GM18909 (cell line): ENCODE data around the gene INKA2.

ENCODE experiments used
- ATAC-seq: cut with Tn5 transposase; IDR thresholded peaks from one replicate; pipeline ENCODE4 v1.9.1; 2021; ENCODE audit warnings: mild to moderate bottlenecking; ENCODE audit not compliant: unreplicated experiment, poor library complexity

The INKA2 gene

GRCh38 chr1:111739194-111739924, at the start of gene INKA2:
Gene INKA2 (minus strand): TSS chr1:111739395. CDS start chr1:111739242, 153 bp downstream.
- ATAC-seq: peak; percentile 82

GRCh38 chr1:111786669-111787207, 47.5 kb upstream of the INKA2 start:
- no peak for ATAC-seq

DNA sequence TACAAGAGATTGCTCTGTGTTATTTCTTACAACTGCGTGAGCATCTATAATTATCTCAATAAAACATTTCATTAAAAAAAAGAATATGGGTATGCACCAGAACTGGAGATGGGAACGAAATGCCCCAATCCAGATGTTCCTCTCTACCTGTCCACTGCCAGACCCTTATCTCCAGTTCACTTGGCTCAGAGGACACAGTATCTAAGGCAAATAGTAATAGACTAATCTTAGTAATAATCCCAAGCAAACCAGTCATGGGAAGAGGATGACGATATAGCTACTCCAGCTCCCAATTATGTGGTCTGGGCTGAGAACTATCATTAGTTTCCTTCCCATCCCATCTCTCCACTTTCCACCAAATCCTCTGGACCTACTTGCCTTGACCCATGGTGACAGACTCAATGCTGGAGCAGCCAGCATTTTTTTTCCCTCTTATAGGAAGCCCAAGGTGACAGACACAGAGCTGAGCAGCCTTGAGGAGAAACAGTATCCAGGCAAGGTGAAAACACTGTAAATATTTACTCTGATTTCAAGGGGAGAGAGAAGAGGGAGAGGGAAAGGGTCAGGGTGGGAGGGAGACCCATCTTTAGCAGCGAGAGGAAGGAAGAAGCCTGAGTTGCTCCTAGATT, 45.2 kb upstream of the INKA2 start:
- ATAC-seq: no peak

- ATAC-seq: no peak
These were observed 40.4 kb upstream of the INKA2 start for GRCh38 chr1:111779546-111779945.

- ATAC-seq: no peak
These were observed 39.4 kb upstream of the INKA2 start for GRCh38 chr1:111778541-111779051.

GRCh38 chr1:111778066-111778465, 38.9 kb upstream of the INKA2 start:
- no peak for ATAC-seq

DNA sequence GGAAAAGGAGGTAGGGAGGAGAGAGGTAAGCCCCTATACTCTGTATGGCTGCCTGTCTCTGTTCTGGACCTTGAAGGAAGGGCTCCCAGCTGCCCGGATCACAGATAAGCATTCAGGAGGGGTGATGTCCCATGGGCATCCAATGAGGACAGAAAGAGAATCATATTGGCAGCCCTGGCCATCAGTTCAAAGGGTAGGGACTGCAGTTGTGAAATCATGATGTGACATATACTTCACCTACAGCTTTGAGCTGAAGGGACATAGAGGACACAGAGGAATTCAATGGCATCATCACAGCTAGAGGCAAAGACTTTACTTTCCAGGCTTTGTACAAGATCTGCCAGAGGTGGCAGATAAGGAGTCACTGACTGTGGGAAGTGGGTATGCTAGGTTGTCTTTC, 38.1 kb upstream of the INKA2 start:
- no peak for ATAC-seq

DNA sequence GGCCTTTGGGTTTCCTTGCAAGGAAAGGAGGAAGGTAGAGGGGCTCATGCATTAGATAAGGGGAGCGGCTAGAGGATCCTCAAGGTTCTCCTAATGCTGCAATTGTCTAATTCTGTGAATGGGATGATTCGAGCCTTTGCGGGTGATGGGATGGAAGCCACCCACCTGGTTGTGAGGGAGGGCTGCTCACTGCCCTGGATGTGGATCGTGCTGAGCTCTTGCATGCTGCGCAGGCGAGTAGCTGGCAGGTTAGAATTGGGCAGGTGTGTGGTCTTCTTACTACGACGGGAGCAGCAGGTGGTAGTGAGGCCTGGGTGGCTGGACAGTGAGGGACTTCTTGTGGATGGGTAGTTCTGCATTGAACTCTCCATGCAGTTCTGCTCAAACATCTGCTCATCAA, 37.7 kb upstream of the INKA2 start:
- no peak for ATAC-seq

DNA sequence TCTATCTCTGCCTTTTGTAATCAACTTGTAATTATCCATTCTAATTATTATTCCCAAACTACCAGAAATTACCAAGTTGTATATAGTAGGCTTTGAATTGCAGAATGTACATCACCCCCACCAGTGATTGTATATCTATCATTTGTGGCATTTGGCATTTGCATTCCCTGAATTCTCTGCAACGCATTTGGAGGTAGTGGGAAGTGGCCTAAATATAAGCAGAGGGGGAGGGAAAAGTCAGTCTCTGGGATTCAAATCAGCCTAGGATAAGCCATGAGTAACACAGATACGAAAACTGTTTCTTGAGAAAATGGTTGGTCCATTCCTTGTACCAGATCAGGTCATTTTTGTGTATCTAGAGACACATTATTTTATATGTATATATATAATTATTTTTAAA, 37.2 kb upstream of the INKA2 start:
- no peak for ATAC-seq

DNA sequence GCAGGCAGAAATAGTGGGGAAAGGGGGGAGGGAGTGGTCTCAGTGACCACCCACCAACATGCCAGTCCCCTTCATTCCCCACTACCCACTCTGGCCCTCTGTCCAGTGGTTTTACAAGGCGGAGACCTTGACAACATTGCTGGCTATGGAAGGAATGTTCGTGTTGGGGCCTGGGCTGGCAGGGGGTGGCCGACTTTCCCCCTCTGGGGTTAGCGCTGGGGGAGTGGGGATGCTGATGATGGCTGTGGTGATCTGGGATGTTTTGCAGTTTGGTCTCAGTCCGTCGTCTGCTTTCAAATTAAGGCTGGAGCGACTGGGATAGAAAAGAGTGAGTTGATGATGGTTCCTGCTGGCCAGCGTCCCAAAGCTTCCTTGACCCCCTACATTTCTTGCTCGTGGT, 36.8 kb upstream of the INKA2 start:
- no peak for ATAC-seq

DNA sequence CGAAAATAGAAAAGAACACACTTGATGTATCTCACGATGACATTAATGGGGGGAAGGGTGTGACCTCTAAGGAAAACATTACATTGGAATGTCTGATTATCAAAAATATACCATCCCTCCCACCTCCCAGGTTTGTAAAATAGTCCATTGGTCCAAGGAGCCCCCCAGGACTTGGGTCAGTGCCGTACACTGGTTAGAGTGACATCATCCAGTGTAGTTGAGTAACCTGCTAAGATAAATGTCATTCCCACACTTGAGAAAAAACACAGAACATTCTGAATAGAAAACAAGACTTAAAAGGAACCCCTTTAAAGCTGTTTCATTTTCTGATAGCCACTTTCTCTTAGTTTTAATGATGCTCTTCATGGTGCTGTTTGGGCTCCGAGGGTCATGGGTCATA, 31.7 kb upstream of the INKA2 start:
- ATAC-seq: no peak

GRCh38 chr1:111769517-111770146, 30.4 kb upstream of the INKA2 start:
- ATAC-seq: no peak

- ATAC-seq: no peak
These were observed 29.4 kb upstream of the INKA2 start for GRCh38 chr1:111768625-111769024.

- ATAC-seq: no peak
These were observed 28.8 kb upstream of the INKA2 start for GRCh38 chr1:111768023-111768422.

- no peak for ATAC-seq
These were observed 23.1 kb upstream of the INKA2 start for GRCh38 chr1:111762332-111762731.

GRCh38 chr1:111761717-111762116, 22.5 kb upstream of the INKA2 start:
- ATAC-seq: no peak

DNA sequence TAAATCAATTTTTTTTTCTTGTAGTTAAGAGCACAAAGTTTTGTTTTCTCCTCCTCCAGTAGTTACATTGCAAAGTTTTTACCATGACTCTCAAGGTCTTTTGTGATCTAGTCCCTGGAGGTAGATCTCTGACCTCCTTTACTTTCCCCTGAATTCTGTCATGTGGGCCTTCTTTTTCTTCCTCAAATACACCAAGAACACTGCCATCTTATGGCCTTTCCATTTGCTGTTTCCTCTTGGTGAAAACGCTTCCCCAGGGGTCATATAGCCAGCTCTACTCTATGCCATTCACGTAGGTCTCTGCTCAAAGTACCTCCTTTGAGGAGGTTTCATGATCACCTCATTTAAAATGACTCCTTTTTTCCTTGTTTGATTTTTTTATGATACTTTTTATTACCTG, 19.2 kb upstream of the INKA2 start:
- ATAC-seq: no peak

- ATAC-seq: peak; percentile 3
These were observed 16.9 kb upstream of the INKA2 start for GRCh38 chr1:111756124-111756513.

- peak; percentile 93 for ATAC-seq
These were observed 16.3 kb upstream of the INKA2 start, which contains the start of gene DDX20 for GRCh38 chr1:111755331-111756123. Gene DDX20 (plus strand): TSS chr1:111755901. CDS start chr1:111755925, 24 bp downstream.

- ATAC-seq: peak; percentile 14
These were observed 15.8 kb upstream of the INKA2 start for GRCh38 chr1:111754984-111755330.
